ENCODE data around the gene LMNA.

The LMNA gene

DNA sequence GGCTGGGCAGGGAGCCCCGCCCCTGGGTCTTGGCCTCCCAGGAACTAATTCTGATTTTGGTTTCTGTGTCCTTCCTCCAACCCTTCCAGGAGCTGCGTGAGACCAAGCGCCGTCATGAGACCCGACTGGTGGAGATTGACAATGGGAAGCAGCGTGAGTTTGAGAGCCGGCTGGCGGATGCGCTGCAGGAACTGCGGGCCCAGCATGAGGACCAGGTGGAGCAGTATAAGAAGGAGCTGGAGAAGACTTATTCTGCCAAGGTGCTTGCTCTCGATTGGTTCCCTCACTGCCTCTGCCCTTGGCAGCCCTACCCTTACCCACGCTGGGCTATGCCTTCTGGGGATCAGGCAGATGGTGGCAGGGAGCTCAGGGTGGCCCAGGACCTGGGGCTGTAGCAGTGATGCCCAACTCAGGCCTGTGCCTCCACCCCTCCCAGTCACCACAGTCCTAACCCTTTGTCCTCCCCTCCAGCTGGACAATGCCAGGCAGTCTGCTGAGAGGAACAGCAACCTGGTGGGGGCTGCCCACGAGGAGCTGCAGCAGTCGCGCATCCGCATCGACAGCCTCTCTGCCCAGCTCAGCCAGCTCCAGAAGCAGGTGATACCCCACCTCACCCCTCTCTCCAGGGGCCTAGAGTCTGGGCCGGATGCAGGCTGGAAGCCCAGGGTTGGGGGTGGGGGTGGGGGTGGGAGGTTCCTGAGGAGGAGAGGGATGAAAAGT, 20.4 kb downstream of the LMNA start:
- TF ChIP-seq, protein P1, sequence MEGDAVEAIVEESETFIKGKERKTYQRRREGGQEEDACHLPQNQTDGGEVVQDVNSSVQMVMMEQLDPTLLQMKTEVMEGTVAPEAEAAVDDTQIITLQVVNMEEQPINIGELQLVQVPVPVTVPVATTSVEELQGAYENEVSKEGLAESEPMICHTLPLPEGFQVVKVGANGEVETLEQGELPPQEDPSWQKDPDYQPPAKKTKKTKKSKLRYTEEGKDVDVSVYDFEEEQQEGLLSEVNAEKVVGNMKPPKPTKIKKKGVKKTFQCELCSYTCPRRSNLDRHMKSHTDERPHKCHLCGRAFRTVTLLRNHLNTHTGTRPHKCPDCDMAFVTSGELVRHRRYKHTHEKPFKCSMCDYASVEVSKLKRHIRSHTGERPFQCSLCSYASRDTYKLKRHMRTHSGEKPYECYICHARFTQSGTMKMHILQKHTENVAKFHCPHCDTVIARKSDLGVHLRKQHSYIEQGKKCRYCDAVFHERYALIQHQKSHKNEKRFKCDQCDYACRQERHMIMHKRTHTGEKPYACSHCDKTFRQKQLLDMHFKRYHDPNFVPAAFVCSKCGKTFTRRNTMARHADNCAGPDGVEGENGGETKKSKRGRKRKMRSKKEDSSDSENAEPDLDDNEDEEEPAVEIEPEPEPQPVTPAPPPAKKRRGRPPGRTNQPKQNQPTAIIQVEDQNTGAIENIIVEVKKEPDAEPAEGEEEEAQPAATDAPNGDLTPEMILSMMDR (IDR thresholded peaks at IDR 0.05; ENCODE audit: low read depth, low read length, poor library complexity, severe bottlenecking): no peak
- no peak overlapping the region for H3K27ac ChIP-seq (ENCODE audit: low read depth, low read length)
- no peaks in the 10 kb centered on the region for H3K9me3 ChIP-seq (ENCODE audit: control insufficient read depth, insufficient read depth, low read length)
- no peaks in the 10 kb centered on the region for H3K36me3 ChIP-seq (ENCODE audit: control insufficient read depth, low read length)
- no peaks in the 10 kb centered on the region for H3K79me2 ChIP-seq (ENCODE audit: control insufficient read depth, low read length)
- H3F3A ChIP-seq (ENCODE audit: control insufficient read depth, insufficient read depth): no peaks in the 10 kb centered on the region
- H3K4me1 ChIP-seq (ENCODE audit: control insufficient read depth, low read length): no peaks in the 10 kb centered on the region
- H4K20me1 ChIP-seq (ENCODE audit: control insufficient read depth, insufficient read depth, low read depth, low read length): no peaks in the 10 kb centered on the region
- no peaks in the 10 kb centered on the region for H3K27me3 ChIP-seq (ENCODE audit: control insufficient read depth, low read length)
- no peak overlapping the region for H3K4me2 ChIP-seq (ENCODE audit: low read length)
- H3K9me2 ChIP-seq (replicated peaks; ENCODE audit: control insufficient read depth, low read length): no peaks in the 10 kb centered on the region
- H3K4me3 ChIP-seq (ENCODE audit: low read length): no peak overlapping the region

DNA sequence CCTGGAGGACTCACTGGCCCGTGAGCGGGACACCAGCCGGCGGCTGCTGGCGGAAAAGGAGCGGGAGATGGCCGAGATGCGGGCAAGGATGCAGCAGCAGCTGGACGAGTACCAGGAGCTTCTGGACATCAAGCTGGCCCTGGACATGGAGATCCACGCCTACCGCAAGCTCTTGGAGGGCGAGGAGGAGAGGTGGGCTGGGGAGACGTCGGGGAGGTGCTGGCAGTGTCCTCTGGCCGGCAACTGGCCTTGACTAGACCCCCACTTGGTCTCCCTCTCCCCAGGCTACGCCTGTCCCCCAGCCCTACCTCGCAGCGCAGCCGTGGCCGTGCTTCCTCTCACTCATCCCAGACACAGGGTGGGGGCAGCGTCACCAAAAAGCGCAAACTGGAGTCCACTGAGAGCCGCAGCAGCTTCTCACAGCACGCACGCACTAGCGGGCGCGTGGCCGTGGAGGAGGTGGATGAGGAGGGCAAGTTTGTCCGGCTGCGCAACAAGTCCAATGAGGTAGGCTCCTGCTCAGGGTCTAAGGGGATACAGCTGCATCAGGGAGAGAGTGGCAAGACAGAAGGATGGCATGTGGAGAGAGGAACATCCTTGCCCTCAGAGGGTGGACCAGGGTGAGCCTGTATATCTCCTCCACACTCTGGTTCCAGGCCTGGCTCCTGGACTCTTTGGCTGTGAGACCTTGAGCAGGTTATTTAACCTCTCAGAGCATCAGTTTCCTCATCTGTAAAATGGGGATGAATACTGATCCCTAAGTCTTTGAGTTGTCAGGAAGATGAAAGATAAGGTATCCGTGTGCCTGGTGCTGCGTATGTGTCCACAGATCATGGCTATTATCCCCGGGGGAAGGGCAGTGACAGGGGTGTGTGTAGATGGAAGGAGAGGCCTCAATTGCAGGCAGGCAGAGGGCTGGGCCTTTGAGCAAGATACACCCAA, 21.7 kb downstream of the LMNA start:
- no peak overlapping the region for H3K4me2 ChIP-seq (ENCODE audit: low read length)
- no peaks in the 10 kb centered on the region for H3K9me2 ChIP-seq (replicated peaks; ENCODE audit: control insufficient read depth, low read length)
- H4K20me1 ChIP-seq (ENCODE audit: control insufficient read depth, insufficient read depth, low read depth, low read length): no peaks in the 10 kb centered on the region
- H3K79me2 ChIP-seq (ENCODE audit: control insufficient read depth, low read length): no peaks in the 10 kb centered on the region
- no peak for TF ChIP-seq EZH2phosphoT487 (IDR thresholded peaks at IDR 0.05; ENCODE audit: borderline replicate concordance, low read length)
- H3K27me3 ChIP-seq (ENCODE audit: control insufficient read depth, low read length): no peaks in the 10 kb centered on the region
- H3K4me1 ChIP-seq (ENCODE audit: control insufficient read depth, low read length): no peaks in the 10 kb centered on the region
- no peaks in the 10 kb centered on the region for H3K9me3 ChIP-seq (ENCODE audit: control insufficient read depth, insufficient read depth, low read length)
- H3F3A ChIP-seq (ENCODE audit: control insufficient read depth, insufficient read depth): no peaks in the 10 kb centered on the region
- no peak overlapping the region for H3K27ac ChIP-seq (ENCODE audit: low read depth, low read length)
- H3K36me3 ChIP-seq (ENCODE audit: control insufficient read depth, low read length): no peaks in the 10 kb centered on the region
- no peak overlapping the region for H3K4me3 ChIP-seq (ENCODE audit: low read length)

DNA sequence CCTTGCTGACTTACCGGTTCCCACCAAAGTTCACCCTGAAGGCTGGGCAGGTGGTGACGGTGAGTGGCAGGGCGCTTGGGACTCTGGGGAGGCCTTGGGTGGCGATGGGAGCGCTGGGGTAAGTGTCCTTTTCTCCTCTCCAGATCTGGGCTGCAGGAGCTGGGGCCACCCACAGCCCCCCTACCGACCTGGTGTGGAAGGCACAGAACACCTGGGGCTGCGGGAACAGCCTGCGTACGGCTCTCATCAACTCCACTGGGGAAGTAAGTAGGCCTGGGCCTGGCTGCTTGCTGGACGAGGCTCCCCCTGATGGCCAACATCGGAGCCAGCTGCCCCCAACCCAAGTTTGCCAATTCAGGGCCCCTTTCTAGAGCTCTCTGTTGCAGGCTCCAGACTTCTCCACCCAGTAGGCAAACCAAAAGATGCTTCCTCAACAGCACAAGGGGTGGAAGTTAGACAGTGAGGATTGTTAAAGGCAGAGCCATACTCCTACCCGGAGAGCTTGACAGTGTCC, 22.5 kb downstream of the LMNA start:
- no peaks in the 10 kb centered on the region for H3F3A ChIP-seq (ENCODE audit: control insufficient read depth, insufficient read depth)
- H3K9me2 ChIP-seq (replicated peaks; ENCODE audit: control insufficient read depth, low read length): no peaks in the 10 kb centered on the region

More for the DNA sequence above, 22.5 kb downstream of the LMNA start:
- Histone ChIP-seq H3K9me3 (ENCODE audit: control insufficient read depth, insufficient read depth, low read length) (no peaks in the 10 kb centered on the region), H3K79me2 (ENCODE audit: control insufficient read depth, low read length) (no peaks in the 10 kb centered on the region), H3K4me2 (ENCODE audit: low read length) (no peak overlapping the region), H3K36me3 (ENCODE audit: control insufficient read depth, low read length) (no peaks in the 10 kb centered on the region), H3K27ac (ENCODE audit: low read depth, low read length) (no peak overlapping the region), H3K27me3 (ENCODE audit: control insufficient read depth, low read length) (no peaks in the 10 kb centered on the region), H4K20me1 (ENCODE audit: control insufficient read depth, insufficient read depth, low read depth, low read length) (no peaks in the 10 kb centered on the region), H3K4me3 (ENCODE audit: low read length) (no peak overlapping the region), H3K4me1 (ENCODE audit: control insufficient read depth, low read length) (no peaks in the 10 kb centered on the region)
- TF ChIP-seq, protein P1 (IDR thresholded peaks at IDR 0.05; ENCODE audit: low read depth, low read length, poor library complexity, severe bottlenecking): no peak
- TF ChIP-seq EZH2phosphoT487 (IDR thresholded peaks at IDR 0.05; ENCODE audit: borderline replicate concordance, low read length): no peak
